PC-3 (cell line): ENCODE measurements around the gene SRCAP. TPM values are rescaled to one million over a fixed set of nuclear protein-coding genes. Genes with fewer than 3 reads are reported as not detected.

ENCODE experiments used
- ATAC-seq: fragments of 200-7000 bp; cut with Tn5 transposase; 2 replicates; pipeline ENCODE4 v1.9.1; 2020; ENCODE audit warnings: mild to moderate bottlenecking, moderate library complexity
- BruUV-seq: library from RNA; stranded (reverse); fragments of 400-500 nt; replicated peaks from 2 replicates; lab custom pipeline; 2021; lab: Mats Ljungman, UMichigan
- CTCF ChIA-PET: fragments of 300-600 bp; sonication (Branson Sonifier 250); formaldehyde crosslinking; loops from one replicate; lab custom pipeline; 2022; ENCODE audit warnings: antibody characterized with exemption; lab: Charles Lee
- POLR2A ChIA-PET: fragments of 300-600 bp; sonication (Branson Sonifier 250); formaldehyde crosslinking; loops from one replicate; lab custom pipeline; 2022; ENCODE audit warnings: antibody characterized with exemption; ENCODE audit not compliant: unreplicated experiment; lab: Charles Lee
- DNase-seq: peaks from one replicate; pipeline ENCODE4 v3.0.0-alpha.2; 2015
- H2AFZ ChIP-seq: fragments of 300-600 bp; sonication (generic); 2 replicates; pipeline ENCODE4 v1.6.0; 2016; ENCODE audit warnings: antibody characterized with exemption, low read length
- H3F3A ChIP-seq: fragments of 300-600 bp; sonication (generic); one replicate; pipeline ENCODE4 v1.6.0; 2017; ENCODE audit warnings: antibody characterized with exemption, low read length, control low read depth, mild to moderate bottlenecking; ENCODE audit not compliant: unreplicated experiment
- H3K27ac ChIP-seq: fragments of 300-600 bp; sonication (generic); 2 replicates; pipeline ENCODE4 v1.5.1; 2016; ENCODE audit warnings: mild to moderate bottlenecking, low read length
- H3K27me3 ChIP-seq: fragments of 300-600 bp; sonication (generic); 2 replicates; pipeline ENCODE4 v1.6.1; 2016; ENCODE audit warnings: low read length, mixed read lengths
- H3K36me3 ChIP-seq: fragments of 300-600 bp; sonication (generic); 2 replicates; pipeline ENCODE4 v1.6.1; 2016; ENCODE audit warnings: low read depth, mixed run types, low read length, mixed read lengths
- H3K4me1 ChIP-seq: fragments of 300-600 bp; sonication (generic); 2 replicates; pipeline ENCODE4 v1.5.1; 2016; ENCODE audit warnings: low read length; ENCODE audit not compliant: insufficient read depth
- H3K4me2 ChIP-seq: fragments of 300-600 bp; sonication (generic); 2 replicates; pipeline ENCODE4 v1.6.0; 2016; ENCODE audit warnings: low read length
- H3K4me3 ChIP-seq: fragments of 300-600 bp; sonication (generic); 2 replicates; pipeline ENCODE4 v1.5.1; 2016; ENCODE audit warnings: mild to moderate bottlenecking, low read length, mixed read lengths
- H3K79me2 ChIP-seq: fragments of 300-600 bp; sonication (generic); 2 replicates; pipeline ENCODE4 v1.6.1; 2017; ENCODE audit warnings: low read length, mixed read lengths
- H3K9ac ChIP-seq: fragments of 300-600 bp; sonication (generic); 2 replicates; pipeline ENCODE4 v1.6.0; 2016; ENCODE audit warnings: mild to moderate bottlenecking, low read length
- H3K9me2 ChIP-seq: fragments of 300-600 bp; sonication (generic); replicated peaks from 2 replicates; pipeline ENCODE4 v1.6.1; 2016; ENCODE audit warnings: mixed run types, low read length, mixed read lengths
- H3K9me3 ChIP-seq: fragments of 300-600 bp; sonication (generic); 2 replicates; pipeline ENCODE4 v1.6.1; 2016; ENCODE audit warnings: low read length, mixed read lengths
- H4K20me1 ChIP-seq: fragments of 300-600 bp; sonication (generic); 2 replicates; pipeline ENCODE4 v1.6.1; 2016; ENCODE audit warnings: low read length, mixed read lengths
- EZH2 ChIP-seq: fragments of 300-600 bp; sonication (generic); IDR thresholded peaks from one replicate; pipeline ENCODE4 v1.6.1; 2017; ENCODE audit warnings: antibody characterized with exemption, mild to moderate bottlenecking, low read length; ENCODE audit not compliant: unreplicated experiment
- EZH2phosphoT487 ChIP-seq: fragments of 300-600 bp; sonication (generic); IDR thresholded peaks from 2 replicates; pipeline ENCODE4 v1.6.1; 2018; ENCODE audit warnings: mild to moderate bottlenecking, antibody characterized with exemption, low read length, borderline replicate concordance
- intact Hi-C: fragments of 100-400 bp; cut with micrococcal nuclease; formaldehyde crosslinking; loops from 2 replicates; pipeline ENCODE4 v1.9.0; 2023
- total RNA-seq: library from RNA; depleted of rRNA; stranded (reverse); fragments of >200 nt; gene quantifications from 2 replicates; pipeline ENCODE4 v1.2.3, GENCODE V29; 2014
- TF ChIP-seq, protein P1 (sequence below): fragments of 300-600 bp; sonication (generic); conservative IDR thresholded peaks from 2 replicates; pipeline ENCODE4 v1.5.1; 2017; ENCODE audit warnings: antibody characterized with exemption, low read depth, mild to moderate bottlenecking, low read length

SRCAP gene
- total RNA-seq, 1 experiment from 2014 or later: 19.0 TPM

GRCh38 chr16:30650369-30651123 is 48.4 kb upstream of the SRCAP start, which contains the start of gene PRR14:
TSS of gene PRR14 (plus strand) at chr16:30650960. CDS start at chr16:30651646, 686 bp downstream.
- intact Hi-C loops: loop anchor here (1.0 to 2.0 kb wide), 2 partner anchors 16 to 280 kb away; partner anchors contain the start of gene TBC1D10B
- Histone ChIP-seq H3K9ac (peak within 1 kb of the TSS; percentile 77), H2AFZ (peak within 1 kb of the TSS; percentile 97), H3K4me2 (peak within 1 kb of the TSS; percentile 99), H3K9me3 (no peaks in the 10 kb centered on the region), H3K4me3 (peak within 1 kb of the TSS; percentile 91), H4K20me1 (no peaks in the 10 kb centered on the region), H3K27ac (no peak within 1 kb of the TSS), H3F3A (no peaks in the 10 kb centered on the region), H3K36me3 (no peaks in the 10 kb centered on the region), H3K9me2 (no peaks in the 10 kb centered on the region), H3K4me1 (0 out of 2 replicates have a peak, but pooled peaks cover 4% of the 10 kb centered on the region), H3K79me2 (peaks cover 11% of the 10 kb centered on the region; the same call in 1 of the 2 replicates), H3K27me3 (no peaks in the 10 kb centered on the region)
- CTCF ChIA-PET: interaction anchor here (0.7 to 0.9 kb wide), 2 partner anchors 35 to 221 kb away, joined by 4 to 13 read pairs; partner anchors contain the start of gene DCTPP1
- no TSS peak for BruUV-seq
- POLR2A ChIA-PET: interaction anchor here (0.5 to 0.6 kb wide), 3 partner anchors 35 to 201 kb away, joined by 3 to 11 read pairs (median 9); no protein-coding TSS in a partner anchor
- TF ChIP-seq EZH2phosphoT487 (no peak), EZH2 (no peak)
- peak; percentile 89 for ATAC-seq
- DNase-seq: peak; percentile 97

DNA sequence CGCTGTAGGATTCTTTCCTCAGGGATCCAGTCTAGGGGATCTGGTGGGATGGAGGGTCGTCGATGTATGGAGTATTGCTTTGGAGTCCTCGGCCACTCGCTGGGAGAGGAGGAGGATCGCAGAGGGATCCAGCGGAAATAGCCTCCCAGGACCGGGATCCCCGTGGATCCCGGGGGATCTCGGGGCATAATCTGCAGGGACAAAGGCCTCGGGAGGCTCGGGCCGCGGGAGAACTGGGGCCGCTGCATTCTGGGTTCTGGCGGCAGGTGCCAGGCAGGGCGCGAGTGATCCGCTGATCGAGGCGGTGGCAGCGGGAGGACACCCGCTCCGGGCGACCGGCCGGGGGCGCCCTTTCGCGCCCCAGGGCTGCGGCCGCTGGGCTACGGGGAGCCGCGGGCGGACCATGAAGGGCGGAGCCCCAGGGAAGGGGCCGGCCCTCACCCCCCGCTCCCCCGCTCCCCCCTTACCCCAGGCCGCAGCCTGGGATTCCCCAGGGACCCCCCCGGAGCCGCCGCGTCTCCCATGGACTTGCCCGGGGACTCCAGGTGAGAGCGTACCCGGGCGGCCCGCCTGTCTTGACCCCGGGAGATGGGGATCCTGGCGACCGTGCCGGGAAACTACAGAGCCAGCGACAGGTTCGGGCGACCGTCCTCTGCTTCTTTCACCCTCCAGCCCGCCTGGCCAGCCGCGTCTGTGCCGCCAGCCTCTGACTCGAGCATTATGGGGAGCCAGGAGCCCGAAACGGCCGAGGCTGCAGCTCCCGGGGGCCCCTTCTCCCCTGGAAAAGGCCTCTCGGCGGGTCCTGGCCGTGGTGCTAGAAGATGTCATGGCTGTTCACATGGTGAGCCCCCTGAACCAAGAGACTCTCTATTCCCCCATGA is 47.6 kb upstream of the SRCAP start:
- H3F3A ChIP-seq: no peaks in the 10 kb centered on the region
- no peak overlapping the region for H3K27ac ChIP-seq
- H3K79me2 ChIP-seq: peaks cover 11% of the 10 kb centered on the region; the same call in 1 of the 2 replicates
- 0 out of 2 replicates have a peak, but pooled peaks cover 4% of the 10 kb centered on the region for H3K4me1 ChIP-seq
- no peaks in the 10 kb centered on the region for H3K9me3 ChIP-seq
- H3K27me3 ChIP-seq: no peaks in the 10 kb centered on the region
- ATAC-seq (peak; percentile 78), DNase-seq (peak; percentile 64)
- no peaks in the 10 kb centered on the region for H3K9me2 ChIP-seq
- no peaks in the 10 kb centered on the region for H4K20me1 ChIP-seq
- CTCF ChIA-PET: interaction anchor here (0.6 to 0.9 kb wide), 3 partner anchors 34 to 222 kb away, joined by 3 to 13 read pairs (median 4); partner anchors contain the start of gene DCTPP1
- POLR2A ChIA-PET: no interaction called here
- H3K36me3 ChIP-seq: no peaks in the 10 kb centered on the region
- TF ChIP-seq EZH2 (no peak), EZH2phosphoT487 (no peak)
- TF ChIP-seq, protein P1, sequence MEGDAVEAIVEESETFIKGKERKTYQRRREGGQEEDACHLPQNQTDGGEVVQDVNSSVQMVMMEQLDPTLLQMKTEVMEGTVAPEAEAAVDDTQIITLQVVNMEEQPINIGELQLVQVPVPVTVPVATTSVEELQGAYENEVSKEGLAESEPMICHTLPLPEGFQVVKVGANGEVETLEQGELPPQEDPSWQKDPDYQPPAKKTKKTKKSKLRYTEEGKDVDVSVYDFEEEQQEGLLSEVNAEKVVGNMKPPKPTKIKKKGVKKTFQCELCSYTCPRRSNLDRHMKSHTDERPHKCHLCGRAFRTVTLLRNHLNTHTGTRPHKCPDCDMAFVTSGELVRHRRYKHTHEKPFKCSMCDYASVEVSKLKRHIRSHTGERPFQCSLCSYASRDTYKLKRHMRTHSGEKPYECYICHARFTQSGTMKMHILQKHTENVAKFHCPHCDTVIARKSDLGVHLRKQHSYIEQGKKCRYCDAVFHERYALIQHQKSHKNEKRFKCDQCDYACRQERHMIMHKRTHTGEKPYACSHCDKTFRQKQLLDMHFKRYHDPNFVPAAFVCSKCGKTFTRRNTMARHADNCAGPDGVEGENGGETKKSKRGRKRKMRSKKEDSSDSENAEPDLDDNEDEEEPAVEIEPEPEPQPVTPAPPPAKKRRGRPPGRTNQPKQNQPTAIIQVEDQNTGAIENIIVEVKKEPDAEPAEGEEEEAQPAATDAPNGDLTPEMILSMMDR: peak; percentile 62
- H3K4me3 ChIP-seq: peak overlapping the region; percentile 91
- peak overlapping the region; percentile 99 for H3K4me2 ChIP-seq
- H3K9ac ChIP-seq: peak overlapping the region; percentile 77
- intact Hi-C loops: loop anchor here (2.0 kb wide), 1 partner anchor 17 kb away; no protein-coding TSS in a partner anchor
- BruUV-seq: TSS peak; percentile 62
- H2AFZ ChIP-seq: peak overlapping the region; percentile 97

DNA sequence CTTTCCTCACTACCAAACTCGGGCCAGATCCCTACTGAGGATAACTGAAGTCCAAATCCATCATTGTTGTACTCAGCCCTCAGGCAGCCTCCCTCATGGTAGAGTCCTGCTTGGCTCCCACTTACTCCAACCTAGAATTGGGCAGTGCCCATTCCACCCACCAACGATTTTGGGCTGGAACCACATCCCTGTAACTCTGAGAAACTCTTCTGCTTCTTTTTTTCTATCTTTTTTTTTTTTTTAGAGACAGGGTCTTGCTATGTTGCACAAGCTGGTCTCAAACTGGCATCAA is 47.0 kb upstream of the SRCAP start:
- no peak for ATAC-seq
- intact Hi-C loops: no loop called here
- no peaks in the 10 kb centered on the region for H3F3A ChIP-seq
- H3K9me3 ChIP-seq: no peaks in the 10 kb centered on the region
- H3K27me3 ChIP-seq: no peaks in the 10 kb centered on the region
- H2AFZ ChIP-seq: peak overlapping the region; percentile 97
- ChIA-PET POLR2A (no interaction called here), CTCF (interaction anchor here (0.6 kb wide), 1 partner anchor 118 kb away, joined by 3 read pairs; no protein-coding TSS in a partner anchor)
- peak overlapping the region; percentile 99 for H3K4me2 ChIP-seq
- H3K9me2 ChIP-seq: no peaks in the 10 kb centered on the region
- H3K79me2 ChIP-seq: peaks cover 11% of the 10 kb centered on the region; the same call in 1 of the 2 replicates
- no peaks in the 10 kb centered on the region for H3K36me3 ChIP-seq
- H3K4me1 ChIP-seq: peaks cover 8% of the 10 kb centered on the region
- H4K20me1 ChIP-seq: no peaks in the 10 kb centered on the region
- no TSS peak for BruUV-seq
- H3K9ac ChIP-seq: peak overlapping the region; percentile 77; the same call in 1 of the 2 replicates
- DNase-seq: no peak
- TF ChIP-seq EZH2phosphoT487 (no peak), EZH2 (no peak)
- TF ChIP-seq, protein P1: no peak
- no peak overlapping the region for H3K27ac ChIP-seq
- H3K4me3 ChIP-seq: peak overlapping the region; percentile 91
